Bronchial epithelial cell (primary cell): ENCODE data around the gene LIX1L. TPM values are rescaled to one million over a fixed set of nuclear protein-coding genes. Genes with fewer than 3 reads are reported as not detected.

ENCODE experiments used
- total RNA-seq: library from RNA; depleted of rRNA; stranded (reverse); fragments of >200 nt; gene quantifications from 2 replicates; pipeline ENCODE4 v1.2.1, GENCODE V29; 2014

Gene LIX1L
- total RNA-seq, 1 donor from 2014 or later, result 3.4 TPM

Other genes with a start within 250 kb of the LIX1L start
- gene CD160, start 238.5 kb downstream of the LIX1L start, total RNA-seq, result not detected in 2 replicates
- 8.4 and 9.0 TPM in 2 replicates for gene RNF115, start 133.9 kb downstream of the LIX1L start, total RNA-seq
- gene POLR3C, start 133.8 kb downstream of the LIX1L start, total RNA-seq, result 22.9 and 28.2 TPM in 2 replicates
- 0.53 and 1.2 TPM in 2 replicates for gene NUDT17, start 112.4 kb downstream of the LIX1L start, total RNA-seq
- 5.0 and 7.8 TPM in 2 replicates for gene PIAS3, start 98.9 kb downstream of the LIX1L start, total RNA-seq
- 1.3 and 3.7 TPM in 2 replicates for gene ANKRD35, start 72.2 kb downstream of the LIX1L start, total RNA-seq
- 0.26 and 0.77 TPM in 2 replicates for gene ITGA10, start 48.0 kb downstream of the LIX1L start, total RNA-seq
- 22.6 and 26.4 TPM in 2 replicates for gene PEX11B, start 39.3 kb downstream of the LIX1L start, total RNA-seq
- gene RBM8A, start 30.5 kb downstream of the LIX1L start, total RNA-seq, result 221 and 230 TPM in 2 replicates
- under 0.01 TPM in 2 replicates for gene ANKRD34A, start 6.6 kb upstream of the LIX1L start, total RNA-seq
- 4.7 and 11.0 TPM in 2 replicates for gene POLR3GL, start 6.7 kb upstream of the LIX1L start, total RNA-seq
- gene TXNIP, start 38.6 kb upstream of the LIX1L start, total RNA-seq, result 9.0 and 913 TPM in 2 replicates
- gene HJV, start 63.7 kb upstream of the LIX1L start, total RNA-seq, result not detected in 2 replicates
- 1.3 and 2.4 TPM in 2 replicates for gene NBPF10, start 186.8 kb upstream of the LIX1L start, total RNA-seq